Uterus (tissue), 4 donors: ENCODE measurements around the gene ORAI2. TPM values are rescaled to one million over a fixed set of nuclear protein-coding genes. Genes with fewer than 3 reads are reported as not detected.
"Not testable (repeated sequence)": the region's sequence is repeated elsewhere in the genome, so short reads cannot be mapped to it uniquely, and the experiment has no call there.

Source experiments
- DNase-seq, 2 donors: peaks; one replicate each; pipeline ENCODE4 v3.0.0-alpha.2; 2019 to 2020
- H3K27ac ChIP-seq, 2 donors: fragments of 200-600 bp; sonication (generic); 1 replicate in 1 of 2; 2 replicates in 1 of 2; pipeline ENCODE4 v1.5.1; 2016 to 2018
- H3K27me3 ChIP-seq, 2 donors: fragments of 200-600 bp; sonication (generic); one replicate each; pipeline ENCODE4 v1.5.1; 2018 to 2019; ENCODE audit warnings: control low read depth in 1 of 2
- H3K36me3 ChIP-seq, 2 donors: fragments of 200-600 bp; sonication (generic); one replicate each; pipeline ENCODE4 v1.5.1; 2019; ENCODE audit warnings: control low read depth in 1 of 2
- H3K4me1 ChIP-seq, 2 donors: fragments of 200-600 bp; sonication (generic); one replicate each; pipeline ENCODE4 v1.5.1; 2018 to 2019; ENCODE audit warnings: control low read depth in 1 of 2
- H3K4me3 ChIP-seq, 2 donors: fragments of 200-600 bp; sonication (generic); 1 replicate in 1 of 2; 2 replicates in 1 of 2; pipeline ENCODE4 v1.5.1; 2018 to 2019; ENCODE audit warnings: mild to moderate bottlenecking in 1 of 2
- H3K9me3 ChIP-seq, 2 donors: fragments of 200-600 bp; sonication (generic); one replicate each; pipeline ENCODE4 v1.5.1; 2019; ENCODE audit warnings: control low read depth in 1 of 2
- CTCF ChIP-seq, 4 experiments: fragments of 200-600 bp in 2 of 4; fragments of 450-650 bp in 2 of 4; sonication (generic) in 2 of 4; IDR thresholded peaks; one replicate each; pipeline ENCODE4 v1.5.1; 2016 to 2019; ENCODE audit warnings: antibody characterized with exemption in 4 of 4, mild to moderate bottlenecking in 2 of 4, moderate library complexity in 1 of 4
- POLR2A ChIP-seq, 2 donors: fragments of 450-650 bp; IDR thresholded peaks; one replicate each; pipeline ENCODE4 v1.6.1; 2016; ENCODE audit warnings: antibody characterized with exemption in 2 of 2, mild to moderate bottlenecking in 1 of 2, moderate library complexity in 1 of 2
- intact Hi-C: fragments of 100-400 bp; cut with DNase I; formaldehyde crosslinking; loops from one replicate; pipeline ENCODE4 v1.15.1; 2023; ENCODE audit warnings: low total_unique reads
- total RNA-seq, 4 donors: library from RNA; depleted of rRNA in 3 of 4; stranded (reverse); fragments of >200 nt in 3 of 4; gene quantifications; one replicate each; pipeline versions ENCODE4 v1.1.0 to v1.2.4, GENCODE V29; 2014 to 2023
- donor health status: DM: yes; HTN: yes; CAD: no.

Gene ORAI2
- total RNA-seq, 4 donors from 2014 or later, result 15.6 to 48.9 (median 39.0) TPM

- Histone ChIP-seq H3K9me3 (no peaks in the 10 kb centered on the region), H3K4me1 (no peaks in the 10 kb centered on the region), H3K4me3 (no peak overlapping the region), H3K27me3 (no peaks in the 10 kb centered on the region), H3K36me3 (no peaks in the 10 kb centered on the region), H3K27ac (no peak overlapping the region)
- no peak for DNase-seq
- TF ChIP-seq CTCF (IDR thresholded peaks at IDR 0.05), result no peak
- TF ChIP-seq POLR2A (IDR thresholded peaks at IDR 0.05), result no peak
- intact Hi-C loops, result no loop called here
Observed at GRCh38 chr7:102398543-102398942, 34.8 kb upstream of the ORAI2 start.

GRCh38 chr7:102400360-102400759 lies 33.0 kb upstream of the ORAI2 start:
- intact Hi-C loops, result no loop called here
- Histone ChIP-seq H3K36me3 (no peaks in the 10 kb centered on the region), H3K9me3 (no peaks in the 10 kb centered on the region), H3K4me3 (no peak overlapping the region), H3K4me1 (no peaks in the 10 kb centered on the region), H3K27me3 (no peaks in the 10 kb centered on the region), H3K27ac (no peak overlapping the region)
- TF ChIP-seq CTCF (IDR thresholded peaks at IDR 0.05), result no peak
- TF ChIP-seq POLR2A (IDR thresholded peaks at IDR 0.05), result no peak
- DNase-seq, result no peak

GRCh38 chr7:102403563-102403962 lies 29.8 kb upstream of the ORAI2 start:
- DNase-seq, result no peak
- no peaks in the 10 kb centered on the region for H3K27me3 ChIP-seq
- H3K9me3 ChIP-seq, result no peaks in the 10 kb centered on the region
- no peaks in the 10 kb centered on the region for H3K4me1 ChIP-seq
- no peak overlapping the region for H3K27ac ChIP-seq
- no peaks in the 10 kb centered on the region for H3K36me3 ChIP-seq
- no peak for TF ChIP-seq CTCF (IDR thresholded peaks at IDR 0.05)
- H3K4me3 ChIP-seq, result no peak overlapping the region
- intact Hi-C loops, result no loop called here

- intact Hi-C loops, result no loop called here
- Histone ChIP-seq H3K27ac (no peak overlapping the region), H3K36me3 (no peaks in the 10 kb centered on the region), H3K4me1 (no peaks in the 10 kb centered on the region), H3K27me3 (no peaks in the 10 kb centered on the region), H3K9me3 (no peaks in the 10 kb centered on the region), H3K4me3 (no peak overlapping the region)
- DNase-seq, result no peak
- TF ChIP-seq CTCF (IDR thresholded peaks at IDR 0.05) (peak; percentile 28 to 51 (median 39)), POLR2A (IDR thresholded peaks at IDR 0.05) (no peak)
Observed at GRCh38 chr7:102404005-102404861, 29.1 kb upstream of the ORAI2 start.

- DNase-seq, H3K36me3 ChIP-seq, intact Hi-C loops, H3K9me3 ChIP-seq, H3K4me3 ChIP-seq, H3K27me3 ChIP-seq, H3K4me1 ChIP-seq, H3K27ac ChIP-seq: not testable (repeated sequence)
Observed at GRCh38 chr7:102404862-102405188, 28.6 kb upstream of the ORAI2 start.
